Tibial nerve (tissue), 4 donors: Measurements from ENCODE around the gene FMO5. TPM values are rescaled to one million over a fixed set of nuclear protein-coding genes. Genes with fewer than 3 reads are reported as not detected.
"Not testable (repeated sequence)": the region's sequence is repeated elsewhere in the genome, so short reads cannot be mapped to it uniquely, and the experiment has no call there.

Experiments
- DNase-seq, 2 donors: peaks; one replicate each; pipeline ENCODE4 v3.0.0-alpha.2; 2019; ENCODE audit warnings: low spot score in 2 of 2
- H3K27ac ChIP-seq, 4 donors: fragments of 200-600 bp; sonication (generic) in 3 of 4; one replicate each; pipeline ENCODE4 v1.5.1; 2017 to 2019; ENCODE audit warnings: mild to moderate bottlenecking in 1 of 4
- H3K27me3 ChIP-seq, 2 donors: fragments of 200-600 bp; sonication (generic) in 1 of 2; one replicate each; pipeline versions ENCODE4 v1.5.1 to v1.6.0; 2017 to 2019
- H3K36me3 ChIP-seq, 3 donors: fragments of 200-600 bp; sonication (generic); one replicate each; pipeline ENCODE4 v1.5.1; 2018 to 2019
- H3K4me1 ChIP-seq, 4 donors: fragments of 200-600 bp; sonication (generic) in 3 of 4; one replicate each; pipeline ENCODE4 v1.5.1; 2017 to 2019
- H3K4me3 ChIP-seq, 4 donors: fragments of 200-600 bp; sonication (generic) in 3 of 4; one replicate each; pipeline ENCODE4 v1.5.1; 2017 to 2019; ENCODE audit warnings: mild to moderate bottlenecking in 1 of 4, moderate library complexity in 1 of 4
- H3K9me3 ChIP-seq, 4 donors: fragments of 200-600 bp; sonication (generic) in 3 of 4; one replicate each; pipeline ENCODE4 v1.5.1; 2017 to 2019
- CTCF ChIP-seq, 5 experiments: fragments of 200-600 bp in 3 of 5; fragments of 450-650 bp in 2 of 5; sonication (generic) in 3 of 5; IDR thresholded peaks; one replicate each; pipeline ENCODE4 v1.5.1; 2016 to 2019; ENCODE audit warnings: antibody characterized with exemption in 5 of 5, mild to moderate bottlenecking in 3 of 5, moderate library complexity in 2 of 5
- EP300 ChIP-seq, 2 donors: sonication (generic); formaldehyde crosslinking; IDR thresholded peaks; one replicate each; pipeline ENCODE4 v1.6.1; 2017; ENCODE audit warnings: antibody characterized with exemption in 2 of 2, mild to moderate bottlenecking in 1 of 2
- POLR2A ChIP-seq, 2 donors: fragments of 450-650 bp; IDR thresholded peaks; one replicate each; pipeline ENCODE4 v1.6.1; 2017; ENCODE audit warnings: antibody characterized with exemption in 2 of 2, mild to moderate bottlenecking in 2 of 2, moderate library complexity in 2 of 2
- WGBS, 2 donors: methylation state at CpG; one replicate each; pipeline ENCODE4 v1.1.5; 2018; 5-methylcytosine and 5-hydroxymethylcytosine counted together
- total RNA-seq, 4 donors: library from RNA; depleted of rRNA; stranded (reverse); fragments of >200 nt; gene quantifications; one replicate each; pipeline ENCODE4 v1.1.0, GENCODE V29; 2016

FMO5 gene
- total RNA-seq, 4 donors from 2014 or later: 2.6 to 6.3 (median 3.0) TPM

- no peak for DNase-seq
- H3K4me1 ChIP-seq: no peaks in the 10 kb centered on the region
- H3K27ac ChIP-seq: no peak overlapping the region
- no peaks in the 10 kb centered on the region for H3K27me3 ChIP-seq
- H3K9me3 ChIP-seq: peaks cover 0 to 3% (median 0%) of the 10 kb centered on the region in 4 donors
- H3K36me3 ChIP-seq: no peaks in the 10 kb centered on the region
- no peak overlapping the region for H3K4me3 ChIP-seq
- WGBS, 2 donors: 87 to 89% methylated on average over 1 of the region's 1 CpG
- TF ChIP-seq CTCF (IDR thresholded peaks at IDR 0.05): no peak
- no peak for TF ChIP-seq POLR2A (IDR thresholded peaks at IDR 0.05)
- TF ChIP-seq EP300 (IDR thresholded peaks at IDR 0.05): no peak
These were observed 10.7 kb upstream of the FMO5 start for GRCh38 chr1:147235822-147236221.

GRCh38 chr1:147233903-147234302 is 8.8 kb upstream of the FMO5 start:
- not testable (repeated sequence) for H3K9me3 ChIP-seq

GRCh38 chr1:147231032-147231431 is 5.9 kb upstream of the FMO5 start:
- DNase-seq, H3K9me3 ChIP-seq, H3K4me1 ChIP-seq, H3K4me3 ChIP-seq, H3K27ac ChIP-seq, H3K27me3 ChIP-seq, H3K36me3 ChIP-seq: not testable (repeated sequence)
- 63 to 67% methylated on average over 5 of the region's 5 CpGs for WGBS, 2 donors

More at GRCh38 chr1:147233903-147234302, 8.8 kb upstream of the FMO5 start:
- 69 to 78% methylated on average over 6 to 8 of the region's 8 CpGs for WGBS, 2 donors
- H3K4me1 ChIP-seq, H3K27ac ChIP-seq, H3K27me3 ChIP-seq, DNase-seq, H3K4me3 ChIP-seq, H3K36me3 ChIP-seq: not testable (repeated sequence)

- TF ChIP-seq CTCF (IDR thresholded peaks at IDR 0.05) (no peak), POLR2A (IDR thresholded peaks at IDR 0.05) (no peak), EP300 (IDR thresholded peaks at IDR 0.05) (no peak)
- Histone ChIP-seq H3K27ac (no peak overlapping the region), H3K4me1 (peaks cover 0 to 13% (median 0%) of the 10 kb centered on the region in 4 donors), H3K36me3 (no peaks in the 10 kb centered on the region), H3K4me3 (no peak overlapping the region), H3K9me3 (no peaks in the 10 kb centered on the region), H3K27me3 (no peaks in the 10 kb centered on the region)
- 61 to 65% methylated on average over 14 of the region's 14 CpGs for WGBS, 2 donors
- DNase-seq: no peak
These were observed 1.2 kb downstream of the FMO5 start for GRCh38 chr1:147223740-147224615.

GRCh38 chr1:147218606-147219005 is 6.5 kb downstream of the FMO5 start:
- Histone ChIP-seq H3K9me3 (no peaks in the 10 kb centered on the region), H3K4me3 (no peak overlapping the region), H3K27me3 (no peaks in the 10 kb centered on the region), H3K4me1 (peaks cover 0 to 1% (median 0%) of the 10 kb centered on the region in 4 donors), H3K27ac (no peak overlapping the region), H3K36me3 (no peaks in the 10 kb centered on the region)
- DNase-seq: no peak
- TF ChIP-seq CTCF (IDR thresholded peaks at IDR 0.05) (no peak), POLR2A (IDR thresholded peaks at IDR 0.05) (no peak), EP300 (IDR thresholded peaks at IDR 0.05) (no peak)
- 60 to 61% methylated on average over 3 of the region's 3 CpGs for WGBS, 2 donors

GRCh38 chr1:147217141-147217540 is 8.0 kb downstream of the FMO5 start:
- DNase-seq: no peak
- no peak for TF ChIP-seq CTCF (IDR thresholded peaks at IDR 0.05)
- TF ChIP-seq POLR2A (IDR thresholded peaks at IDR 0.05): no peak
- TF ChIP-seq EP300 (IDR thresholded peaks at IDR 0.05): no peak
- no peaks in the 10 kb centered on the region for H3K4me1 ChIP-seq
- H3K27ac ChIP-seq: no peak overlapping the region
- no peaks in the 10 kb centered on the region for H3K9me3 ChIP-seq
- 92 to 94% methylated on average over 7 of the region's 7 CpGs for WGBS, 2 donors
- no peak overlapping the region for H3K4me3 ChIP-seq
- no peaks in the 10 kb centered on the region for H3K27me3 ChIP-seq
- H3K36me3 ChIP-seq: peaks cover 0 to 2% (median 0%) of the 10 kb centered on the region in 3 donors
